Epithelial cell of prostate (primary cell): Measurements from ENCODE around the gene B9D1.

ENCODE experiments used
- DNase-seq: peaks from one replicate; pipeline ENCODE4 v3.0.0-alpha.2; 2011; ENCODE audit warnings: low read depth, low spot score
- H3K27ac ChIP-seq: fragments of 450-650 bp; 2 replicates; pipeline ENCODE4 v1.5.1; 2017; ENCODE audit warnings: mild to moderate bottlenecking

The B9D1 gene

DNA sequence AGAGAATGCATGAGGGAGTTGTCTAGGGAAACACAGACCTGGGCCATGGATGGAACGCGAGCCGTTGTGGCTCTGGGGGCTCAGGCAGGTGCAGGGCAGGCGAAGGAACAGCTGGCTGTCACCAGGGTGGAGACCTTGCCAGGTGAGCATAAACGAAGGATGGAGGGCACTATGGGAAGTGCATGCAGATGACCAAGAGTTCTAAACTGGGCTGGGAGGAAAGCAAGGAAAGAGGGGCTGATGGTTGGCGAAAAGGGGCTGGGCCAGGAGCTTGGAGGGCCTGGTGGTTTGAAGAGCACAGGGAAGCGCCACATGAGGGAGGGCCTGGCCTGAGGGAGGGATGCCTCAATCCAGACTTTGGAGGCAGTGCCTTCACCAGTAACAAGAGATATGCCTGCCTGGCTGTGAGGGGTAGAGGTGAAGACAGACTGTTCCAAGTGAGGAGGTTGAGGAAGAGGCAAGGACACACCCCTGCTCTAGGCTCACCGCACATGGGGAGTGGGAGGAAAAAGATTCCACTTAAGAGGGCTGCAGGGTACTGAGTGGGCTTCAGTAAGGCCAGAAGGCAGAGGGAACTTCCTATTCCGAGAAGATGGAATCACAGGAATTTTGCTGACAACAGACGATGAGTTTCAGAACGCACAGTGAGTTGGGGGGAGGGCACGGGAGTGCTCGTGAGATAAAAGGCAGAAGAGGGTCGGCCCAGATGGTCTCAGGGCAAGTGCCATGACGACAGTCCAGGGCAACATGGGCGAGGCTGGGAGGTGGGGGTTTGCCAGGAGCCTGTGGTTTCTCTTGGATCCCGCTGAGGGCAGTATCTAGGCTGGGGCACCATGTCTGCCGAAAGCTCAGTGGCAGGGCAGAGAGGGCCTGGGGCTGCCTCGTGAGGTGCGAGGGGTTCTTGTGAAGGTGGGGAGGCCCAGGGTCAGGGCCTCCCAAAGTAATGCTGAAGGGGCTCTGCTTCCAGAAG is 20.6 kb downstream of the B9D1 start:
- no peak overlapping the region for H3K27ac ChIP-seq
- DNase-seq: no peak

DNA sequence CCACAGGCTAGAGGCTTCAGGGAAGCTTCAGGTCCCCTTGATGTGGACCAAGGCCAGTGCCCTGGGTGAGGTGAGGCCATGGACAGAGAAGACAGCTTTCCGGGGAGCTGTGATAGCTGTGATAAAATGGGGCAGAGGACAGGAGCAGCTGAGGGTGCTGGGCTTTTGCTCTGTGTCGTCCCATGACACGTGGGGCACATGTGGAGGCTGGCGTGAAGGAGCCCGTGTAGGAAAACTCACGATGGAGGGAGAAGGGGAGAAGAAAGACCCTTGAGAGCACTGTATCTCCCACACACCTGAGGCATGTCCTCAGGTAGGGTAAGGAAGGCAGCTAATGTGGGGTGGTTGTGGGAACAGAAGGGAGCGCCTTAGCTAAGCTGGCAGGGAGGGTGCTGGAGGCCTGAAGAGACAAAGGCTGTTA is 21.3 kb downstream of the B9D1 start:
- DNase-seq: no peak
- H3K27ac ChIP-seq: no peak overlapping the region

DNA sequence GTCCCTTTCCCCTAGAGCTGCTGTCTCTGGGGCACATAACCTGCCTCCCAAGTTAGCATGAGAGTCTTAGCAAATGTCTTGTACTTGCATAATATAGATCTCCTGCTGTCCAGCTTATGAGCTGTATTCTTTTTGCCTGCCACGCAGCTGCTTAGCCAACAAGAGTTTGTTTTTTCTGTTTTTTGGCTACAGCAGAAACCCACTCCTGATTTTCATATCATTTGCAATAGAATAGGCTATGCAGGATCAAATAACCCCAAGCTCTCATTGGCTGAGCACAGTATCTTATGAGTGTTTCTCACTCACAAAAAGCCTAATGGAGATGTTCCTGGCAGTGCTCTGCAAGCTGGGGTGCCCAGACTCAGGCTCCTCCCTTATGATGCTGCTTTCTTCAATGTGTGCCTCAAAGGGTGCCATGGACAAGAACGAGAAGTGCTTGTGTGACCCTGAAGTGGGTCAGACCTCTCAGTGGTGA is 23.1 kb downstream of the B9D1 start:
- no peak overlapping the region for H3K27ac ChIP-seq
- no peak for DNase-seq

DNA sequence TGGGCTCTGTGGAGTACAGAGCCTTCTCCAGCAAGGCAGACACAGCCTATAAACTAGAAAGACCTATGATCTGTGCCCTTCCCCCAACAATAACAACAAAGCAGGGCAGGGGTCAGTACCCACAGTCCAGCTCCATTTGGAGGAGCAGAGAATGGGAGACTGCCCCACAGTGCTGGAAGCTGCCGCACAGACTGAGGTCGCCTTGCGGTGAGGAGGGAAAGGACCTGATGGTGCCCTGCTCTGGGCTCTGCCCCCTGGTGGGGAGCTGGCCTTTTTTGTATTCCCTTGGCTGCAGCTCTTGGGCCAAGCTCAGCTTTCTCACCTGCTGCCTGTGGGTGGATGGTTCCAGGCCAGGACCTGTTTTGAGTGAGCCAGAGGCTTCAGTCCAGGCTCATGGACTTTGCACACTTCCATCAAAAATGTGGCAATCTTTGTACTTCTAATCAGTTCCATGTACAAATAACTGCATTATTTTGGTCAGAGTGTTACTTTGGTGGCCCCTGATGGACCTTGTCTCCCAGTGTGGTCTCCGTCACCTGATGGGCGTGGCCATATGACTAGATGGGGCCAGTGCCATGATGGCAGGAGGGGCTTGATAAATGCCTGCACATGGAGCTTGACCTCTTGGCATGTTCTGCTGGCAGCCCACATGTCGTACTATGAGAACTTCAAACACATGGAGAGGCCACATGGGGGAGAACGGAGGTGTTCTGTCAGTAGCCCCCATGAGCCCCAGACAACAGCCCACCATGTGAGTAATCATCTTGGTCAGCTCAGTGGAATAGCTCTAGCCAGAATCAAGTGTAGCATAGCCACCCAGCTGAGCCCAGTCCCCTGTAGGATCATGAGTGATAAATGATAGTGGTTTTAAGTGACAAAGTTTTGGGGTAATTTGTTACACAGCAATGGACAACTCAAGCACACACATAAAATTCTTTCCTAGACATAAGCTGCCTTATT is 24.2 kb downstream of the B9D1 start:
- DNase-seq: no peak
- H3K27ac ChIP-seq: no peak overlapping the region

DNA sequence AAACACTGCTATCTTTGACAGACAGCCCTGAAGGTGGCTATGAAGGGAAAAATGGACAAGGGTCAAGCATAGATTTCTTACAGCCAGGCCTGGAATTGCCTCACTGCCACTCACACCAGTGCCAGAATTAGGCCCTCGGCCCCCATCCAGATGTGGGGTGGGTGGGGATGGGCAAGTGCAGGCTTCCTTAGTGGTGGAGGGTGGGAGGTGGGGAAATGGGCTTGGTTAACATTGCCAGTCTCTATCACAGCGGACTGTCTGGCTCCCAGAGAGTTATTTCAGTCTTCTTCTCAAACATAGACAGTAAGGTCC is 24.9 kb downstream of the B9D1 start:
- H3K27ac ChIP-seq: no peak overlapping the region
- no peak for DNase-seq

DNA sequence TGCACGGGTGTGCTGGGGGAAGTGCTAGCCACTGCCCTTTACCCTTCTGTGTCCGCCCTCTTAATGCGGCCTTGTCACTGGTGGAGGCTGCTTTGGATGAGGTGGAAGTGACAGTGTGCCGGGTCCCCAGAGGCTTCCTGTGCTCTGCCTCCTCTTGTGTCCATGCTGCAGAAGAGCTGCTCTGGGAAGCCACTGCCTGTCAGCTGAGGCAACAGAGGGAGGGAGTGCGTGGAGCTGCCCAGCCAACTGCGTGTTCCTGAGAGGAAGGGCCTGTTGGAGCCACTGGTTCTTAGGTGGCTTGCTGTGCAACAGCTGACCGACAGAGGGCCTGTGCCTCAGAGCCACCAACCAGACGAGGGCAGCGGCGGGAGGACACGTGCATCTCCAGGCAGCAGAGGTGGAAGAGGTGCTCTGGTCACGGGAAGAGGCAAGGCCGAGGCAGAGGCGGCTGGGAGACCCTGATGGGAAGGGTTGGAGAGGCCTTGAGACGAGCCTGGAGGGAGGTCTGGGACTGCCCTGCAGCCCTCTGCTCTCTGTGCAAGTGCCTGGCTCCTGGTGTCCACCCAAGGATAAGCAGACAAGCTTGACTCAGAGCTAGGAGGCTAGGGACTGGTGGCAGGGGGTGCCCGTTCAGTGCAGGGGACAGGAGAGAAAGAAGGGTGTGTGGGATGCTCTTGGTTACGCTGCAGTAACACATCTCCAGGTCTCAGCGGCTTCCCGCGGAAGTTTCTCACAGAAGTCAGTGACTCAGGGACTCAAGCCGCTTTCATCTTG is 25.4 kb downstream of the B9D1 start:
- no peak overlapping the region for H3K27ac ChIP-seq
- no peak for DNase-seq

DNA sequence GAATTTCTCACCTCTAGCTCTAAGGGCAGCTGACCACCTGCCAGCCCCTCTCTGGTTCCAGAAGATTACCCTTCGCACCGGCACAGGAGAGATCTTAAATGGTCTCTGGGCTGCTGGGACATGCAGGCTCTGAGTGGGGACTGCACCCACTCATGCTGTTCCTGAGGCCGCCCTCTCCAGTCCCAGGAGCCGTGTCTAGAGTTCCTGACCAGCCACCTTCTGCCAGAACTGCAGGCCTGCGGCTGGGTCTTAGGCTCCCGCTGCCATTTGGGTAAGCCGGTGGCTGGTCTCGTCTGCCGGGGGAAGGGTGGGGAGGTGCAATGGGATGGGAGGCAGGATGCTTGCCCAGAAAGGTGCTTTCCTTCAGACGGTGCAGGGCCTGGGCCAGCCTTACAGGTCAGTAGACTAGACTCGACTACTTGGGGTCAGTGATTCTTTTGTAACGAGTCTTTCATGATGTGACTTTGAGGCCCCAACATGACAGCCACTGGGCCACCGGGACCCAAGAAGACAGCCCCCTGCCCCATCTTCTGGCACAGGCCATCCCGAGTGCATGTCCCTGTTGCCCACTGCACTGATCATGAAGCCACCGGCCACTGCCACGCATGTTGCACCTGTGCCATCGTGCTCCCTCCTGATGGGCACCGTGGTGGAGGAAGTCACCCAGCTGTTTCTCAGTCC is 26.4 kb downstream of the B9D1 start:
- no peak overlapping the region for H3K27ac ChIP-seq
- no peak for DNase-seq

DNA sequence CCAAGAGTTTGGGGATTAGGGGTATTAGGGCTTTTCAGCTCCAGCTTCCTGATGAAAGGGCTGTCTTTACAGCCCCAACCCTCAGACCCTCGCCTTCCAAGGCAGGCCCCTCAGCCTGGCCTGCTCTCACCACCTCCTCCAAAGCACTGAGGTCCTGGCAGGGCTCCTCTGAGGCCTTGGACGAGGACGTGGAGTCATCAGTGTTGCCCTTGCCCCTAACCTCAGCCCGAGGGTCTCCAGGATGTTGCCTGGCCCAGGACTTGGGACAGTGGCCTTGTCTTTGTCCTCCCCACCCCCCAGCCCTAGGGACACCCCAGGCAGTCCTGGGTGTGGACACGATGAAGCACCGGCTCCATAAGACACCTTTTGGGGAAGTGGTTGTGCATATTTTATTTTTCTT is 28.2 kb downstream of the B9D1 start:
- DNase-seq: no peak
- no peak overlapping the region for H3K27ac ChIP-seq

DNA sequence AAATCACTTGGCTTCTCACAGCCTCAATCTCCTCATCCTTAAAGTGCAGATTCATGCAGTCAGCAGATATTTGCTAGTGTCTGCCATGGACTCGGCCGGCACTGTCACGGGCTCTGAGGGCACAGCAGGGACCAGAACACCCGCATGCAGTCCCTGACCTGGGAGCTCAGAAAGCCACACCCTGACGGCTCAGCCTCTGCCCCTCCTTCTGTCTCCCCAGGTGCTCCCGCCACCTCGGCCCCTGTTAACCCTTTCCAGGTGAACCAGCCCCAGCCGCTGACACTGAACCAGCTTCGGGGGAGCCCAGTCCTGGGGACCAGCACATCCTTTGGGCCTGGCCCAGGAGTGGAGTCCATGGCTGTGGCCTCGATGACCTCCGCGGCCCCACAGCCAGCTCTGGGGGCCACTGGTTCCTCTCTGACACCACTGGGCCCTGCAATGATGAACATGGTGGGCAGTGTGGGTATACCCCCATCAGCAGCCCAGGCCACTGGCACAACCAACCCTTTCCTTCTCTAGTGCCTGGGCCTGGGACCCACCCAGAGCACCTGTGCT is 28.7 kb downstream of the B9D1 start:
- no peak for DNase-seq
- H3K27ac ChIP-seq: no peak overlapping the region

DNA sequence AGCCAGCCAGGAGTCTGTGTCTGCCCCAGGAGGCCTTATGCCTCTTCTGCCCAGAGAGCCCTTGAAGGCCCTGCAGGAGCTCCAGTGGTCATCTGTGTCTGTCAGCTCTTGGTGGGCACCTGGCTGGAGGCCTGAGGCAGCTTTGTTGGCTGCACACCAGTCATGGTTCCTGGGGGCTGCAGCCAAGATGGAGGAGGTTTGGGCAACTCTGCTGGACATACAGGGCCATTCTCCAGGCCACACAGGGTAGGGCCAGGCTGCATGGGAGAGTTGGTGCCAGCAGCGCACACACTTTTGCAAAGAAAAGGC is 29.4 kb downstream of the B9D1 start:
- H3K27ac ChIP-seq: no peak overlapping the region
- DNase-seq: no peak

DNA sequence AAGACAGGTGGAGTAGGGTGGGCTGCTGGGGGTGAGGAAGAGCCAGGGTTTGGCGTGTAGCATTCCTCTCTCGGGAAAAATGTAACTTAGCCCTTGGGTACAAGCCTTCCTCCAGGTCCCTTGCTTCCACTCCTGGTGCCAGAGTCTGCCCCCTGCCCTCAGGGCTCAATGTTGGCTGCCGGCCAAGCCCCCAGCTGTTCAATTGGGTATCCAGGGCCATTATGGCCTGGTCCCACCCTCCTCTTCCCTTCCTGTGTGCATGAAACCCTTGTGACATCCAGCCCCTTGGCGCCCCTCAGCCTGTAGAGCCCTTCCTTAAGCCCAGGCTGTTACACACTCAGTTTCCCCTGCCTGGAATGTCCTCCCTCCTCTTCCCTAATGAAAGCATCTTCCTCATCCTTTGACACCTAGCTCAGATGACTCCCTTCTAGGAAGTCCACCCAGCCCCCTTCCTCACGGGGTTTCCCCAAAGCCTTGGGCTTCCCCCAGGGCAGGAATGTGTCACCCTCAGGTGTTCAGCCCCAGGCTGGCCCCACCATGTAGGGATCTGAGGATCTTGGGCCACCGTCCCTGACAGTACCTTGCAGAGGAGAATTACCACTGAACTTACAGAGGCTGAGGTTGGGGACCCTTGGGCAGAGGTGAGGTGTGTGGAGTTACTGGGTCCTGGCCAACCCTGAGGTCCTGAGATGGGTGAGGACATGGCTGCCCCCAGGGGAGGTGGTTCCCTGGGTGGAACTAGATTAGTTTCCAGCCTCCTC is 30.0 kb downstream of the B9D1 start:
- no peak overlapping the region for H3K27ac ChIP-seq
- DNase-seq: no peak

DNA sequence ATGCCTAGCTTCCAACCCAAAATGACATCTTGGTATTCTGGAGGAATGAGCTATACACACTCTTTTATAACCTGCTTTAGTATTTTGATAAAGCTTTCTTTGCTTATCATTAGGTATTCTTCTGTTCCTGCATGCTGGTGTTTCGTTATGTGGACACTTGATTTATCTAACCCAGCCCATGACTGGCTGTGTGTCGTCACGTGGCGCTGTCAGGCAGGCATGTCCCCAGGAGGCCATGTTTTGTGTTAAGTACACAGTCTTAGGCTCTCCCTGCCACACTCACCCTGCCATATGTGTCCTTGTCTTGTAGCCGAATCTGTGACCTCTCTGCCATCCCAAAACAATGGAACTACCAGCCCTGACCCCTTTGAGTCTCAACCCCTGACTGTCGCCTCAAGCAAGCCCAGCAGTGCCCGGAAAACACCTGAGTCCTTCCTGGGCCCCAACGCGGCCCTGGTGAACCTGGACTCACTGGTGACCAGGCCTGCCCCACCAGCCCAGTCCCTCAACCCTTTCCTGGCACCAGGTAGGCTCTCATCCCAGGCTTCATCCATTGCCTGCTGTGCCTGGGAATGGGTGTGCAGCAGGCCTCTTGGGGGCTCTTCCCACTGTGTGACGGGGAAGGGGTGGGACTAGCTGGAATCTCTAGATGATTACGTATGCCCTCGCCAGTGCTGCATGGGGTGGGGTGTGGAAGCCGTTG is 30.8 kb downstream of the B9D1 start:
- no peak for DNase-seq
- no peak overlapping the region for H3K27ac ChIP-seq

DNA sequence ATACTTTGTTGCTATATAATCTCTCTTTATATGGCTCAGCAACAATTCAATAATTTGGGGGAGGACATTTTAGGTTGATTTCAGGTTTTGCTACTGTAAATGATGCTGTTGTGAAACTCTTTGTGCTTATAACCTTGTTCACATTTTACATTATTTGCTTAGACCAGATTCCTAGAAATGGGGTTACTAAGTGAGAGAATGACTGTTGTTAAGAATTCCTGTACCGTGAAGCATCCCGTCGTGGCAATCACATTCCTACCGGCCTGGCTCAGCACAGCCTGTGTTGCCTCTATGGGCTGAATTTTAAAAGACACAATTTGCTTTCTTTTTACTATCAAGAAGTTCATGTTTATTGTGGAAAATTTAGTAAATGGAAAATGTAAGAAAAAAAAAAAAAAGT is 31.4 kb downstream of the B9D1 start:
- no peak for DNase-seq
- H3K27ac ChIP-seq: peak overlapping the region; percentile 18

DNA sequence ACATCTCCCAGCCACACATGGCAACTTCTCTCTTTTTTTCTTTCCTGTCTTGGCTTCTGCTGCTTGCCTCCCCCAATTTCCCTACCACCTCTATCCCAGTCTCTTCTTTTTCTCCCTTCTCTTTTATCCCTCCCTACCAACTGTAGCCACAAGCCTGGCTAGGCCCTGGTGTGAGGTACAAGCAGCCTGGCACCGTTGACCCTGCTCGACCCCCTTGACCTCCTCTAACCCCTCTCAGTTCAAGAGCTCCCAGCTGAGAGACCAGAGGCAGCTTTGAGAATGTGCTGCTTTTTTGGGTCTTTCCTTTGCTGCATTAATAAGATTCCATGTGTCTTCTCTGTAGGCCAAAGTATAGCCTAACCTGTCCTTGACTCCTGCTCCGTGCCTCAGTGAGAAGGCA is 32.3 kb downstream of the B9D1 start:
- DNase-seq: no peak

DNA sequence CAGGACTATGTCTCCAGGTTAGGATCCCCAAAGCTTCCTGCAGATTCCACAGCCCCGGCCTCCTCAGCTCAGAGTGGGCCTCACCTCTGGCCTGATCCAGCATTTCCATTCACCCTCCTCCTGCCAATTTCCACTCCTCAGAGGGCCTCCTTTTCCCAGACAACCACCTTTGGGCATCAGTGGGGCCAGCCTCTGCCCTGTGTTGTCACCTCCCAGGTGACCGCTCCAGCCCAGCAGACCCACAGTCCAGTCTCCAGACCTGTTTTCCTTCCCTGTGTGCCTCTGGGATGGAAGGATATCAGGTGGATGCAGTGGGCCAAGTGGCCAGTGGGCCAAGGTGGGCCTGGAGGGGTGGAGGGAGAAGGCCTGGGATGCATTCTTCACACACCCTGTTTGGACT is 32.7 kb downstream of the B9D1 start:
- no peak overlapping the region for H3K27ac ChIP-seq
- DNase-seq: no peak

More for the DNA sequence above, 32.3 kb downstream of the B9D1 start:
- no peak overlapping the region for H3K27ac ChIP-seq

DNA sequence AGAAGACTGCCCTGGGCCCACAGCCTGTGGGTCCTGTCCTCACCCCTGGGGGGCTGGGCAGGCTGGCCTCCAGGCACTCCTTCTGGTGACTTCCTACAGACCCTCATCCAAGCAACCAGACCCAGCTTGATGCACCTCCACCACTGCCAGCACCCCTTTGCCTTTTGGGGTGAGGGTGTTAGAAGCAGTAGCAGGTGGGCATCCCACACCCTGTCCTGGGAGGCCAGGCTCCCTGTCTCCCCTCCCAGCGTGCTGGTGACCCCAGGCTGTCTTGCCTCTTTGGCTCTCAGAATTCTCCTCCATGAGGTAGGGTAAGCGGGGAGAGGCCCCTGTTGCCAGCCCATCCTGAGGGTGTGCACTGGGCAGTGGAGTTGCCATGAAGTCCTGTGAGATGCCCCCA is 33.4 kb downstream of the B9D1 start:
- no peak for DNase-seq
- no peak overlapping the region for H3K27ac ChIP-seq

DNA sequence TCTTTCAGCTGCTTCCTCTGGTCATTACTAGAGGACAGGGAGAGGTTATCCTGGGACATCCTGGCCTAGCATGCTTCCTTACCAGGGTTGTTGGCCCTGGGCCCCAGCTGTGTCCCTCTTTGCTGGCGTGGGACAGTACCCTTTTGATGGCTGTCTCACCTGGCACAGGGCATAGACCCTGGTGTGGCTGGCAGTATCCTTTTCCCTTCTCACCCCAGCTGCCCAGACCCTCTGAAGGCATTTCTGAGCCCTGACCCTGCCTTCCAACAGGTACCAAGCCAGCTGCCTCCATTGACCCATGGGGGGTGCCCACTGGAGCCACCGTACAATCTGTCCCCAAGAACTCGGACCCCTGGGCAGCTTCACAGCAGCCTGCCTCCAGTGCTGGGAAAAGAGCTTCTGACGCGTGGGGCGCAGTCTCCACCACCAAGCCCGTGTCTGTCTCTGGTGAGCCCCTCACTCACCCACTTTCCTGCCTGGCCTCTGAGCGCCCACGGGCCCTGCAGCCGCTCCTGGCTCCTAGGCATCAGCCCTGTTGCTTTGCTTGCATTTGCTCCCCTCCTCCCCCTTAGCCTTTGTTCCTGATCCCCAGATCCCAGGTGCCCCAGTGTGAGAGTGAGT is 34.0 kb downstream of the B9D1 start:
- no peak for DNase-seq
- H3K27ac ChIP-seq: no peak overlapping the region
